ENCODE data around the gene VPS54.

Gene VPS54

DNA sequence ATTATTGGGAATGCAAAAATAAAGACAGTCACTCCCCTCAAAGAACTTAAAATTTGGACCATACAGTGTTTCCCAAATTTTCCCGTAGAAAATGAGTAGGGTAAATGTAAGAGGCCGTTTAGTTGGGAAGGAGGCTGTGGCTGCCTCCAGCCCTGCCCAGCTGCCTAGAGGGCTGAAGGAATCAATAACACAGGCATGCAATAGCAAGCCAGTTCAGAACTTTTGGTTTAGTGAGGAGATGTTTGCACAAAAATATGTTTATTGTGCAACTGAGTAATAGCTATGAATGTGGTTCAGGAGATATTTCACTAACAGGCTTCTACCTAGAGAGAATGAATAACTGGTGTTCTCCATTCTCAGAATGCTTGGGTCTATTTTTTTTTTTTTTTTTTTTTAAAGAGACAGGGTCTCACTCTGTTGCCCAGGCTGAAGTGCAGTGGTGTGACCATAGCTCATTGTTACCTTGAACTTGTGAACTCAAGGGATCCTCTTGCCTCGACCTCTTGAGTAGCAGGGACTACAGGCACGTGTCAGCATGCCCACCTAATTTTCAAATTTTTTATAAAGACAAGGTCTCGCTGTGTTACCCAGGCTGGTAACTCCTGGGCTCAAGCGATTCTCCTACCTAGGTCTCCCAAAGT lies 153.9 kb downstream of the VPS54 start:
- peaks cover 92% of the 10 kb centered on the region for H3K36me3 ChIP-seq (ENCODE audit: control insufficient read depth, insufficient read depth, low read length)
- H3K27ac ChIP-seq (ENCODE audit: low read depth, low read length) = no peak overlapping the region
- peaks cover 36% of the 10 kb centered on the region for H3K4me1 ChIP-seq (ENCODE audit: control insufficient read depth, insufficient read depth, low read length)
- no peaks in the 10 kb centered on the region for H3K9me3 ChIP-seq (ENCODE audit: control insufficient read depth, insufficient read depth, low read depth, low read length)
- H3K27me3 ChIP-seq (ENCODE audit: control insufficient read depth, insufficient read depth, low read length) = no peaks in the 10 kb centered on the region
- H3K9ac ChIP-seq (ENCODE audit: low read length) = no peak overlapping the region
- H3K4me3 ChIP-seq (ENCODE audit: low read depth, low read length) = no peak overlapping the region

DNA sequence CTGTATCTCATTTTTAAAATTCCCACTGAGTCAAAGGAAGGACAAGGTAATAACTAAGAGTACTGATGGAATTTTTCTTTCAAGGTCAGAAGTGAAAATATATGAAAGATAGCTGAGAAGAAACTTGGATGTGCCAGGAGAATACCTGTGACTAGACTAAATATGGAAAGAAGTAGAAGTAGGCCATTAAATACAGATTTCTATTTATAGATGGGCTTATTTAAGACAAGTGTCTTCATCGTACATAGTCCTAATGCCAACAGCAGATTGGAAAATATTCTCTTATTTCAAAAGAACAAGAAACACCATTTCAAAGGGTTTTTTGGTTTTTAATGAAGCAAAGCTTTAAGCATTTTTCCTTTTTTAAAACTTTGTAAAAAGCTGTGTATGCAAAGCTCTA lies 155.5 kb downstream of the VPS54 start:
- Histone ChIP-seq H3K9ac (ENCODE audit: low read length) (no peak overlapping the region), H3K9me3 (ENCODE audit: control insufficient read depth, insufficient read depth, low read depth, low read length) (no peaks in the 10 kb centered on the region), H3K36me3 (ENCODE audit: control insufficient read depth, insufficient read depth, low read length) (peaks cover 97% of the 10 kb centered on the region), H3K4me3 (ENCODE audit: low read depth, low read length) (no peak overlapping the region), H3K27me3 (ENCODE audit: control insufficient read depth, insufficient read depth, low read length) (no peaks in the 10 kb centered on the region), H3K27ac (ENCODE audit: low read depth, low read length) (no peak overlapping the region), H3K4me1 (ENCODE audit: control insufficient read depth, insufficient read depth, low read length) (peaks cover 36% of the 10 kb centered on the region)

DNA sequence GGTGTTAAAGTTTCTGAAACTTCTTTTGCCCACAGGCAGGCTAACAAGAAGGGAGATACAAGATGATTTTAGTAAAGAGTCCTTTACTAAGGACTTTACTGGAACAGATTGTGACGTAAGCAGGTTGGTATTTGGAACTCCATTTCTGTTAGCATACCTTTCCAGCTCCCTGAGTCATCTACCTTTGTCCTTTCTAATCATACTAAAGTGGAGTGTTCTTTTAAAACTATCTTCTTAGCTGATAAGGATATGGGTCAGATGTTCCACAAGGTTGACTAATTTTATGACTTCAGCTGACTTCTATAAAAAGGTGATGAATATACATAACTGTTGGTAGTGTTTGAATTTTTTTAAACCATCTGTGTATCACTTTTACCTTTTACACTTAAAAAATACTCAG lies 156.4 kb downstream of the VPS54 start:
- no peaks in the 10 kb centered on the region for H3K27me3 ChIP-seq (ENCODE audit: control insufficient read depth, insufficient read depth, low read length)
- H3K36me3 ChIP-seq (ENCODE audit: control insufficient read depth, insufficient read depth, low read length) = peaks cover 97% of the 10 kb centered on the region
- H3K27ac ChIP-seq (ENCODE audit: low read depth, low read length) = peak overlapping the region; percentile 15; the same call in 1 of the 2 replicates
- no peak overlapping the region for H3K9ac ChIP-seq (ENCODE audit: low read length)
- H3K4me3 ChIP-seq (ENCODE audit: low read depth, low read length) = no peak overlapping the region
- peaks cover 36% of the 10 kb centered on the region for H3K4me1 ChIP-seq (ENCODE audit: control insufficient read depth, insufficient read depth, low read length)
- no peaks in the 10 kb centered on the region for H3K9me3 ChIP-seq (ENCODE audit: control insufficient read depth, insufficient read depth, low read depth, low read length)

DNA sequence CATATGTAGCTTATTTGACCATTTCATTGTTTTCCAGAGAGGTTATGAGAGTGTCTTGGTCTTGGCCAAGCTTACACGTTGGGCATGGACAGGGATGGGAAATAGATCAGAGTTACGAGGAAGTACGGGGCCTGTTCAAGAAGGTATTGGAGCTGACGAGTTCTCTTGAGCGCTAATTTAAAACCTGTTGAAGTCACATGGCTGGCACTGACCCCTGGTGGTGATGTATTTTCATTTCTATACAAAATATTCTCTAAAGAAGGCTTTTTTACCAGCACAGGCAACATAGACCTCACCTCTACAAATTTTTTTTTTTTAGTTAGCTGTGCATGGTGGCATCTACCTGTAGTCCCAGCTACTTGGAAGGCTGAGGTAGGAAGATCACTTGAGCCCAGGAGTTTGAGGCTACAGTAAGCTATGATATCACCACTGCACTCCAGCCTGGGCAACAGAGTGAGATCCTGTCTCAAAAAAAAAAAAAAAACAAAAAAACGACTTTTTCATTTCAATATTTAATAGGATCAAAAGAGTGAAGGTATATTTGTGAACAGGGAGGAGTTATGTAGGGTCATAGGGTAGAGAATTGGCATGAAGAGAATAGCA lies 157.9 kb downstream of the VPS54 start:
- no peak overlapping the region for H3K4me3 ChIP-seq (ENCODE audit: low read depth, low read length)
- peaks cover 98% of the 10 kb centered on the region for H3K36me3 ChIP-seq (ENCODE audit: control insufficient read depth, insufficient read depth, low read length)
- no peaks in the 10 kb centered on the region for H3K9me3 ChIP-seq (ENCODE audit: control insufficient read depth, insufficient read depth, low read depth, low read length)
- no peaks in the 10 kb centered on the region for H3K27me3 ChIP-seq (ENCODE audit: control insufficient read depth, insufficient read depth, low read length)
- peaks cover 36% of the 10 kb centered on the region for H3K4me1 ChIP-seq (ENCODE audit: control insufficient read depth, insufficient read depth, low read length)
- no peak overlapping the region for H3K9ac ChIP-seq (ENCODE audit: low read length)
- no peak overlapping the region for H3K27ac ChIP-seq (ENCODE audit: low read depth, low read length)

- Histone ChIP-seq H3K4me1 (ENCODE audit: control insufficient read depth, insufficient read depth, low read length) (peaks cover 40% of the 10 kb centered on the region), H3K9ac (ENCODE audit: low read length) (no peak overlapping the region), H3K27me3 (ENCODE audit: control insufficient read depth, insufficient read depth, low read length) (no peaks in the 10 kb centered on the region), H3K9me3 (ENCODE audit: control insufficient read depth, insufficient read depth, low read depth, low read length) (no peaks in the 10 kb centered on the region), H3K36me3 (ENCODE audit: control insufficient read depth, insufficient read depth, low read length) (peaks cover 77% of the 10 kb centered on the region), H3K27ac (ENCODE audit: low read depth, low read length) (no peak overlapping the region), H3K4me3 (ENCODE audit: low read depth, low read length) (no peak overlapping the region)
Measured at GRCh38 chr2:63858291-63858690, 160.9 kb downstream of the VPS54 start.

DNA sequence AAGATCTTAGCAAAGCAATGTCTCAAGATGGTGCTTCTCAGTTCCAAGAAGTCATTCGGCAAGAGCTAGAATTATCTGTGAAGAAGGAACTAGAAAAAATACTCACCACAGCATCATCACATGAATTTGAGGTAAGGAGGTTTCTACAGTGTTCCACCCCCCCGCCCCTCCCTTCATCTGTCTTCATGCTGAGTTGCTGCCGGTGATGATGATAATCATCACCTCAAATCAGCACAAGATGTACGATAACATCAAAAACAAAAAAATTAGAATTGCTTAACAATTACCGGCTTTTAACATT lies 163.0 kb downstream of the VPS54 start:
- Histone ChIP-seq H3K27ac (ENCODE audit: low read depth, low read length) (no peak overlapping the region), H3K4me3 (ENCODE audit: low read depth, low read length) (no peak overlapping the region), H3K9ac (ENCODE audit: low read length) (no peak overlapping the region), H3K27me3 (ENCODE audit: control insufficient read depth, insufficient read depth, low read length) (no peaks in the 10 kb centered on the region), H3K36me3 (ENCODE audit: control insufficient read depth, insufficient read depth, low read length) (peaks cover 67% of the 10 kb centered on the region), H3K9me3 (ENCODE audit: control insufficient read depth, insufficient read depth, low read depth, low read length) (no peaks in the 10 kb centered on the region), H3K4me1 (ENCODE audit: control insufficient read depth, insufficient read depth, low read length) (peaks cover 43% of the 10 kb centered on the region)

DNA sequence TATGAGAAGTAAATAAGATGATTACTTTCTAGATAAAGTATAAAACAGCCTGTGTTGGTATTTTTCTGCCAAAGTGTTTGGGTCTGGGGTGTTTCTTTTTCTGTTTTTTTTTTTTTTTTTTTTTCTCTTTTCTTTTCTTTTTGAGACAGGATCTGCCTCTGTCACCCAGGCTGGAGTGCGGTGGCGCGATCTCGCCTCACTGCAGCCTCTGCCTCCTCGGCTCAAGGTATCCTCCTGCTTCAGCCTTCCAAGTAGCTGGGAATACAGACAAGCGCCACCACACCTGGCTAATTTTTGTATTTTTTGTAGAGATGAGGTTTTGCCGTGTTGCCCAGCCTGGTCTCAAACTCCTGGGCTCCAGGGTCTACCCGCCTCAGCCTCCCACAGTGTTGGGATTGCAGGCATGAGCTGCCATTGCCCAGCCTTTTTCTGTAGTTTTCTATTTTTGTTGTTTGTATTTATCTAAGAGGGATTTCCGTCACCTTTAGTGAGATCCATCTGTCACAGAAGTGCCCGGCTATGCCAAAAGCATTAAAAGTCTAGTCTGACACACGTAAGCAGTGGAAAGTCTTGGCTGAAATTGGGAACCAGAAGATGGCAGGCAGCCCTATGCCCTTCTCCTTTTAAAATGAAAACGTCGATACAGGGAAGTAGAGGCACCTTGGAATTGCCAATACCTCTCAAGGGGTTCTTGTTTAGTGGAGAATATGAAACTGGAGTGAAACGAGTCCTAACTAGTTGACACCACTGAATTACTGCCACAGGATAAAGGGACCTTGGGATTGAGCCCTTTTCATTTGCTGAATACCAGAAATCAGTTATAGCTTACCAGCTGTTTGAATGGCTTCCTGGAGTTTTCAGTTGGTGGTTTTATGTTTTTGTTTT lies 163.6 kb downstream of the VPS54 start:
- Histone ChIP-seq H3K9me3 (ENCODE audit: control insufficient read depth, insufficient read depth, low read depth, low read length) (no peaks in the 10 kb centered on the region), H3K9ac (ENCODE audit: low read length) (no peak overlapping the region), H3K36me3 (ENCODE audit: control insufficient read depth, insufficient read depth, low read length) (peaks cover 63% of the 10 kb centered on the region), H3K4me1 (ENCODE audit: control insufficient read depth, insufficient read depth, low read length) (peaks cover 49% of the 10 kb centered on the region), H3K27ac (ENCODE audit: low read depth, low read length) (peak overlapping the region; percentile 35; the same call in 1 of the 2 replicates), H3K4me3 (ENCODE audit: low read depth, low read length) (no peak overlapping the region), H3K27me3 (ENCODE audit: control insufficient read depth, insufficient read depth, low read length) (no peaks in the 10 kb centered on the region)

- Histone ChIP-seq H3K27me3 (ENCODE audit: control insufficient read depth, insufficient read depth, low read length) (no peaks in the 10 kb centered on the region), H3K4me3 (ENCODE audit: low read depth, low read length) (0 out of 2 replicates have a peak overlapping the region, but pooled peaks have one; percentile 6), H3K4me1 (ENCODE audit: control insufficient read depth, insufficient read depth, low read length) (peaks cover 65% of the 10 kb centered on the region), H3K9ac (ENCODE audit: low read length) (no peak overlapping the region), H3K36me3 (ENCODE audit: control insufficient read depth, insufficient read depth, low read length) (peaks cover 46% of the 10 kb centered on the region), H3K9me3 (ENCODE audit: control insufficient read depth, insufficient read depth, low read depth, low read length) (no peaks in the 10 kb centered on the region), H3K27ac (ENCODE audit: low read depth, low read length) (peak overlapping the region; percentile 46)
Measured at GRCh38 chr2:63853527-63854310, 165.5 kb downstream of the VPS54 start.

GRCh38 chr2:63851691-63852311 lies 167.4 kb downstream of the VPS54 start:
- Histone ChIP-seq H3K4me1 (ENCODE audit: control insufficient read depth, insufficient read depth, low read length) (peaks cover 77% of the 10 kb centered on the region), H3K27me3 (ENCODE audit: control insufficient read depth, insufficient read depth, low read length) (no peaks in the 10 kb centered on the region), H3K4me3 (ENCODE audit: low read depth, low read length) (peak overlapping the region; percentile 33), H3K9ac (ENCODE audit: low read length) (no peak overlapping the region), H3K9me3 (ENCODE audit: control insufficient read depth, insufficient read depth, low read depth, low read length) (no peaks in the 10 kb centered on the region), H3K27ac (ENCODE audit: low read depth, low read length) (peak overlapping the region; percentile 91), H3K36me3 (ENCODE audit: control insufficient read depth, insufficient read depth, low read length) (peaks cover 27% of the 10 kb centered on the region)

DNA sequence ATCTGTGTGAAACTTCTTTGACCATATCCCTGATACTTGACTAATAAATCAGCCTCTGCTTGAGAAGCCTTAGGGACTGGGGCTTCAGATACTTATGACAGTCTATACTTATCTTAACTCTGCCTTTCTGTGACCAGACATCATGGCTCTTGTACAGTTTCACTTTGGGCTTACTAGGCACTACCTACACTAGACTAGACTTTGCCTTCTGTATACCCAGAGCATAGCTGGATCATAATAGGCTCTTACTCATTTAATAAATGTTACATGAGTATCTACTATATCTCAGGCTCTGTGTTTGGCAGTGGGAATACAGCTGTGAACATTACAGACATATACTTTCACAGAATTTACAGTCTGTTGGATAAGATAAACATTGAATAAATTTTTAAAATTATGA lies 168.6 kb downstream of the VPS54 start:
- Histone ChIP-seq H3K4me3 (ENCODE audit: low read depth, low read length) (peak overlapping the region; percentile 51), H3K4me1 (ENCODE audit: control insufficient read depth, insufficient read depth, low read length) (peaks cover 83% of the 10 kb centered on the region), H3K9ac (ENCODE audit: low read length) (no peak overlapping the region), H3K36me3 (ENCODE audit: control insufficient read depth, insufficient read depth, low read length) (peaks cover 20% of the 10 kb centered on the region), H3K9me3 (ENCODE audit: control insufficient read depth, insufficient read depth, low read depth, low read length) (no peaks in the 10 kb centered on the region), H3K27ac (ENCODE audit: low read depth, low read length) (peak overlapping the region; percentile 91), H3K27me3 (ENCODE audit: control insufficient read depth, insufficient read depth, low read length) (no peaks in the 10 kb centered on the region)
